GM13976 (cell line): ENCODE measurements around the gene ACBD6.

Experiments
- DNase-seq: peaks from one replicate; pipeline ENCODE4 v3.0.0; 2012; ENCODE audit warnings: low spot score
- CTCF ChIP-seq: IDR thresholded peaks from 2 replicates; pipeline ENCODE4 v1.5.1; 2012; ENCODE audit warnings: borderline replicate concordance, mild to moderate bottlenecking; ENCODE audit not compliant: insufficient read depth; ENCODE audit errors: extremely low read depth, missing control alignments, control extremely low read depth
- in situ Hi-C: fragments of 300-500 bp; cut with MboI; formaldehyde crosslinking; loops from one replicate; pipeline ENCODE4 v1.12.0; 2022; ENCODE audit warnings: low sequenced_read_pairs, mixed read lengths, inconsistent platforms; ENCODE audit not compliant: unreplicated experiment

ACBD6 gene

DNA sequence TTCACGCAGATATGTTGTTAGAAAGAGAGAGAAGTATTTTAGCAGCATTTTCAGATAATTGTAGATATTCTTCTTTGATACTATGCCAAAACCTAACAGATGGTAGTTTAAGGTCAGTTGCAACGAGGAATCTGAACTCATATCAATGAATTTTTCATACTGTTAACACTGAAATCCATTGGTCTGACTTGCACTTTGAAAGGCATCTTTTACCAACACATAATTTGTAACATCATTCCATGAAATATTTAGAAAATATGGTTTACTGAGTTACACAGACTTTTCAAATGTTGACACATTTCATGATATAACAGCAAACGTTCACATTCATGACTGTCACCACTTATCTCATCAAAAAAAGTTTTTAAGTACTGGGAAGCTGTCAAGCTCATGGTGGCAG, 4.6 kb downstream of the ACBD6 start:
- in situ Hi-C loops, result loop anchor here (25.0 kb wide), 1 partner anchor 611 kb away; the partner anchor contains the start of genes TOR1AIP1 and TOR1AIP2
- TF ChIP-seq CTCF, result no peak
- no peak for DNase-seq

- no peak for DNase-seq
- no peak for TF ChIP-seq CTCF
- in situ Hi-C loops, result loop anchor here (25.0 kb wide), 1 partner anchor 607 kb away; the partner anchor contains the start of genes TOR1AIP1 and TOR1AIP2
Measured at GRCh38 chr1:180494370-180494769, 8.0 kb downstream of the ACBD6 start.

DNA sequence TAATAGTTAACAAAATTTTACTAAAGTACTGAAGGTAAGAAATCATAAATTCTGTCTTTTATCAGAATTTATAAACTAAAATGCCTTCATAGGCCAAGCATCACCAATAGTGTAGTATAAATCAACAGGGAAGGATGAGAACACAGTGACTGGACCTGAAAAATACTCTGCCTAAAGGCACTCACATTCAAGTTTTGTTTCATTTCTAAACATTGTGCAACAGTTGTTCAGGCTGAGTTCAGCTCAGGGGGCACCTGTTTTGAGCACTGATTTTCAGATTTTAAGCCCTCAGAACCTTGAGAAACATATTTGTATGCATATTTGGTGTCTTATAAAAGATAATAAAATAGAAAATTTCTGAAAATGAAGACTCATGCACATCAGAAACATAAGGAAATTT, 12.4 kb downstream of the ACBD6 start:
- DNase-seq, result no peak
- in situ Hi-C loops, result loop anchor here (25.0 kb wide), 1 partner anchor 603 kb away; the partner anchor contains the start of genes TOR1AIP1 and TOR1AIP2
- TF ChIP-seq CTCF, result no peak

DNA sequence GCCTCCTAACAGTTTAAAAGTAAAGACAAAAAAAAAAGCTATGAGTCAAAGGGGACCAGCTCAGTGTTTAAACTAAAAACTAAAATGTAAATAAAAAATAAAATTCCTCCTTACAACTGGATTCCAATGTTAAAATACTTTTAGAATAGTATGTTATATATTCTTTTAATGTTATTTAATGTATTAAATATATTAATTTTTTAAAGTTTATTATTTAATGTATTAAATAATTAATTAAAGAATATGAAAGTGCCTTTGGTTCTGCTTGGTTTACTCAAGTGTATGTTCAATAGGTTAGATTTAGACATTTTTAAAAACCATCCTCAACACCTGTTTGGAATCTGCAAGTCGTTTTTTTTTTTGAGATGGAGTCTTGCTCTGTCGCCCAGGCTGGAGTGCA, 13.1 kb downstream of the ACBD6 start:
- in situ Hi-C loops, result loop anchor here (25.0 kb wide), 1 partner anchor 602 kb away; the partner anchor contains the start of genes TOR1AIP1 and TOR1AIP2
- DNase-seq, result no peak
- TF ChIP-seq CTCF, result no peak

- DNase-seq, result no peak
- in situ Hi-C loops, result loop anchor here (25.0 kb wide), 1 partner anchor 601 kb away; the partner anchor contains the start of genes TOR1AIP1 and TOR1AIP2
- no peak for TF ChIP-seq CTCF
Measured at GRCh38 chr1:180488661-180489060, 13.7 kb downstream of the ACBD6 start.

GRCh38 chr1:180486092-180486491, 16.3 kb downstream of the ACBD6 start:
- no peak for TF ChIP-seq CTCF
- no peak for DNase-seq
- in situ Hi-C loops, result loop anchor here (25.0 kb wide), 1 partner anchor 599 kb away; the partner anchor contains the start of genes TOR1AIP1 and TOR1AIP2
